Activated T-cell treated with anti-CD3 and anti-CD28 coated beads, Interleukin-2, amount 50 U/mL, for 24 hours (primary cell): ENCODE results near the gene TNFSF12.

ENCODE experiments used
- DNase-seq: peaks from one replicate; pipeline ENCODE4 v3.0.0-alpha.2; 2020
- H3K27ac Mint-ChIP-seq: 2 replicates; pipeline ENCODE4 v1.8.0; 2020; ENCODE audit warnings: mild to moderate bottlenecking, mixed read lengths
- H3K27me3 Mint-ChIP-seq: 2 replicates; pipeline ENCODE4 v1.8.0; 2020; ENCODE audit warnings: mixed read lengths
- H3K36me3 Mint-ChIP-seq: 2 replicates; pipeline ENCODE4 v1.8.0; 2020; ENCODE audit warnings: low read depth, mixed read lengths
- H3K4me1 Mint-ChIP-seq: 2 replicates; pipeline ENCODE4 v1.8.0; 2020; ENCODE audit warnings: low read depth, mixed read lengths
- H3K4me3 Mint-ChIP-seq: 2 replicates; pipeline ENCODE4 v1.8.0; 2020; ENCODE audit warnings: mild to moderate bottlenecking, moderate library complexity, mixed read lengths
- H3K9me3 Mint-ChIP-seq: 2 replicates; pipeline ENCODE4 v1.8.0; 2020; ENCODE audit warnings: mixed read lengths

Gene TNFSF12

GRCh38 chr17:7606280-7606679 lies 57.4 kb downstream of the TNFSF12 start:
- no peaks in the 10 kb centered on the region for H3K27me3 Mint-ChIP-seq
- H3K9me3 Mint-ChIP-seq: no peaks in the 10 kb centered on the region
- peaks cover 20% of the 10 kb centered on the region for H3K4me1 Mint-ChIP-seq
- no peak overlapping the region for H3K4me3 Mint-ChIP-seq
- no peak for DNase-seq
- H3K27ac Mint-ChIP-seq: peak overlapping the region; percentile 50
- H3K36me3 Mint-ChIP-seq: peaks cover 69% of the 10 kb centered on the region
